Activated CD4-positive, alpha-beta T cell treated with anti-CD3 and anti-CD28 coated beads for 36 hours (primary cell): ENCODE data around the gene ADSS2. TPM values are rescaled to one million over a fixed set of nuclear protein-coding genes. Genes with fewer than 3 reads are reported as not detected.

ENCODE experiments used
- ATAC-seq: fragments of 200-7000 bp; cut with Tn5 transposase; one replicate; pipeline ENCODE4 v1.10.0; 2021; ENCODE audit warnings: mild to moderate bottlenecking, moderate library complexity
- CTCF ChIA-PET: fragments of 350-600 bp; sonication (Branson Sonifier 250); formaldehyde crosslinking; loops from one replicate; lab custom pipeline; 2021; ENCODE audit warnings: antibody characterized with exemption; lab: Charles Lee
- POLR2A ChIA-PET: fragments of 350-600 bp; sonication (Branson Sonifier 250); formaldehyde crosslinking; loops from one replicate; lab custom pipeline; 2021; ENCODE audit warnings: antibody characterized with exemption, inconsistent platforms; lab: Charles Lee
- DNase-seq: peaks from one replicate; pipeline ENCODE4 v3.0.0-alpha.2; 2020
- H3K27ac Mint-ChIP-seq: one replicate; pipeline ENCODE4 v1.8.0; 2021; ENCODE audit warnings: mixed read lengths
- H3K27me3 Mint-ChIP-seq: one replicate; pipeline ENCODE4 v1.8.0; 2021; ENCODE audit warnings: mixed read lengths
- H3K36me3 Mint-ChIP-seq: one replicate; pipeline ENCODE4 v1.8.0; 2021; ENCODE audit warnings: low read depth, mixed read lengths
- H3K4me1 Mint-ChIP-seq: one replicate; pipeline ENCODE4 v1.8.0; 2021; ENCODE audit warnings: mixed read lengths
- H3K4me3 Mint-ChIP-seq: one replicate; pipeline ENCODE4 v1.8.0; 2021; ENCODE audit warnings: mild to moderate bottlenecking, moderate library complexity, mixed read lengths
- H3K9me3 Mint-ChIP-seq: one replicate; pipeline ENCODE4 v1.8.0; 2021; ENCODE audit warnings: low read depth, mixed read lengths
- intact Hi-C, 2 experiments: fragments of 100-400 bp; cut with DNase I in 1 of 2; cut with micrococcal nuclease in 1 of 2; formaldehyde crosslinking; loops; one replicate each; pipeline versions ENCODE4 v1.14.2 to v1.15.1; 2022 to 2024; cut with DNase I, micrococcal nuclease
- total RNA-seq, 2 experiments: library from RNA; stranded (reverse); gene quantifications; one replicate each; pipeline ENCODE4 v1.2.3, GENCODE V29; 2021

Gene ADSS2
- total RNA-seq, 2 experiments from 2014 or later, result 43.6 to 52.8 TPM

DNA sequence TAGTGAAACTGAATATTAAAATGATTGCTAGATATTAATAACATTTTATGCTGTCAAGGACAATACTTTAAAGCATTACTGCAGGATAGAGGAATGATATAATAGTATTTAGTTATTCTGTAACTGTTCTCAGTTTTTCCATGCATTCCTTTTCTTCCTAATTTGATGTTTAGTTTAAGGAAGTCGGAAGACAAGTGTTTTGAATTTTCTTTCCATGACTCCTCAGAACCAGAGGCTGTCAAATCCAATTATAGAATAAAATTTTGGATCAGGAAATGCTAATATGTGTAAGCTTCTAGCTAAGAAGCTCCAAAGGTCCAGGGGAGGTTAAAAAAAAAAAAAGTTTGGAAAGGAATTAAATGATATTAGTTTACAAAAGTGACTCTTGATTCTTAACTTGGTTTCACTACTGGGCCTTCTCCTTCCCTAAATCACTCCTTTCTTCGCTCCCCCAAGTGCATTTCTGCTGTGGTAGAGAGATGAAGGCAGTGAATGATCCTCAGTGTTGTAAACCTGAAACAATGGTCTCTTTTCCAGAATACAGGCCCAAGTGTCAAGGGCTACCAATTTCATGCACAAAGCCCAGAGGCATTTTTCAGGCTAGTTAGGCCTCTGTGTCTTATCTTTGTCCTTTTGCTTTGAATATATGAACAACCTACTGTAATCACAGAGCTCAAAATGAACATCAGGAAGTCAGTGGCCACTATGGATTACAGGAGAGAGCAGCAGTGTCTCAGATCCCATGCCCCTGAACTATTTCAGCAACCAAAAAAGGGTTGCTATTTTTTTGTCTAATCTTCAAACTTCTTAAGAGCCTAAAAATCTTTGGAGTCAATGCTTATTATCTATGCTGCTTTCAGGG lies 6.2 kb downstream of the ADSS2 start:
- intact Hi-C loops, result no loop called here
- Mint-ChIP-seq H3K36me3 (peaks cover 40% of the 10 kb centered on the region), H3K9me3 (no peaks in the 10 kb centered on the region), H3K4me3 (no peak overlapping the region), H3K27me3 (no peaks in the 10 kb centered on the region), H3K4me1 (peaks cover 65% of the 10 kb centered on the region), H3K27ac (peak overlapping the region; percentile 60)
- CTCF ChIA-PET, result no interaction called here
- DNase-seq, result no peak
- POLR2A ChIA-PET, result no interaction called here
- no peak for ATAC-seq

DNA sequence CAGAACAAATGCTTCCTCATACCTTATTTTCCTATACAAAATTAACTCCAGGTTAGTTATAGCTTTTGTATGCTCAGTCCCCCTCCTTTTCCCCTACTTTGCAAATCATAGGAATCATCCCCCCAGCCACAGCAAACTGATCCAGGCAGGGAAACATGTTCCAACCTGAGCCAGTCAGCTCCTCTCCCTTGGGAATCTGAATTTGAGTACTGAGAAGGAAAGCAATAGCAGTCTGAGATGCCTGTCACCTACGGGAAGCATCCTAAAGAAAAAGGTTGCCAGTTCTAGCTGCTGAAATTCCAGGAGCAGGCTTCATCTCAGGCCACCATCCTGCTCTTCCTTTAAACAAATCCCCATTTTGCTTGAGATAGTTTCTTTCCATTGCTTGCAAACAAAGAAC lies 6.9 kb downstream of the ADSS2 start:
- peaks cover 63% of the 10 kb centered on the region for H3K4me1 Mint-ChIP-seq
- H3K4me3 Mint-ChIP-seq, result no peak overlapping the region
- intact Hi-C loops, result no loop called here
- H3K9me3 Mint-ChIP-seq, result no peaks in the 10 kb centered on the region
- H3K27ac Mint-ChIP-seq, result no peak overlapping the region
- DNase-seq (no peak), ATAC-seq (no peak)
- no peaks in the 10 kb centered on the region for H3K27me3 Mint-ChIP-seq
- H3K36me3 Mint-ChIP-seq, result peaks cover 33% of the 10 kb centered on the region
- ChIA-PET POLR2A (no interaction called here), CTCF (no interaction called here)

DNA sequence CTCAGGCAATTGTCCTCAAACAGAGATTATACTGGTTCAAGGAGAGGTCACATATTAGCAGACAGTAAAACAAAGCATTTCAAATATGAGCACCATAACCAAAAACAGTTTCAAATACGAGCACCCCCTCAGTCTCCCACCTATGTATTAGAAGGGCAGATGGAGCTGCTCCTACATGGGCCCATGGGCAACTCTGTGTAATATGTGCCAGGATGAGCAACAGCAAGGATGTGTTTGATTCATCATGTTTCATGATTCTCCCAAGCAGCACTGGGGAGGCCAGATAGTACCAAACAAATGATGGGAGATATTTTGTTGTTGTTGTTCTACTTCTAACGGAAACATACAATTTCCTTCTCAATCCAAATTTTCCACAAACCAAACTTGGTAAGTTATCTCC lies 8.9 kb downstream of the ADSS2 start:
- no peak overlapping the region for H3K4me3 Mint-ChIP-seq
- ChIA-PET POLR2A (no interaction called here), CTCF (interaction anchor here (1.5 kb wide), 1 partner anchor 28 kb away, joined by 4 read pairs; no protein-coding TSS in a partner anchor)
- no peak overlapping the region for H3K27ac Mint-ChIP-seq
- peaks cover 24% of the 10 kb centered on the region for H3K36me3 Mint-ChIP-seq
- H3K9me3 Mint-ChIP-seq, result no peaks in the 10 kb centered on the region
- DNase-seq, result no peak
- intact Hi-C loops, result no loop called here
- no peak for ATAC-seq
- peaks cover 62% of the 10 kb centered on the region for H3K4me1 Mint-ChIP-seq
- no peaks in the 10 kb centered on the region for H3K27me3 Mint-ChIP-seq

DNA sequence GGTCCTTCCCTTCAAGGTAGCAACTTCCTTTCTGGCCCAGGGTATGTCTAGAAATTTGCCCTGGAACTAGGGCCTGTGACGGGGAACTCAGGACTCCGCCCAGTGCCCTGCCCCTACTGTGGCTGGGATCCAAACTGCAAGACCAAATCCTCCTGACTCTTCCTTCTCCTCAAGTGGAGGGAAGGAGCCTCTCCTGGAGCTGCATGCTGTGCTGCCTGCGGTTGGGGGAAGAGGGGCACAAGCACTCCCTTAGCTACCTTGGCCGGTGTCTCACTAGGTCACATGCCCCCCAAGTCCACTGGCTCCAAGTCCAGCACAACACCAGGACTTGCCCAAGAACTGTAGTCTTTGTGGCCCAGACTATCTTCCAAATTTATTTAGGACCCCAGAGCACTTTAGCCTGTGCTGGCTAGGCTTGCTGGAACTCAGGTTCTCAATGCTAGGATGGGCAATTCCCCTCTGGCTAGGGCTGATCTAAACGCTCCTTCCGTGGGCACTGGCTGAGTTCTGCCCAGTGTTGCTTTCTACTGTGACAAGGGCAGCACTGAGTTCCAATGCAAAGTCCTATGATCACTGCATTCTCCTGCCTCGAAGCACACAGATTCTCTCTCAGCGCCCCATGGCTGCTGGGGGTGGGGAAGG lies 12.2 kb downstream of the ADSS2 start:
- intact Hi-C loops, result no loop called here
- DNase-seq (no peak), ATAC-seq (no peak)
- POLR2A ChIA-PET, result no interaction called here
- Mint-ChIP-seq H3K36me3 (peaks cover 23% of the 10 kb centered on the region), H3K27me3 (no peaks in the 10 kb centered on the region), H3K27ac (no peak overlapping the region), H3K4me3 (no peak overlapping the region), H3K4me1 (peaks cover 59% of the 10 kb centered on the region), H3K9me3 (no peaks in the 10 kb centered on the region)
- CTCF ChIA-PET, result no interaction called here

DNA sequence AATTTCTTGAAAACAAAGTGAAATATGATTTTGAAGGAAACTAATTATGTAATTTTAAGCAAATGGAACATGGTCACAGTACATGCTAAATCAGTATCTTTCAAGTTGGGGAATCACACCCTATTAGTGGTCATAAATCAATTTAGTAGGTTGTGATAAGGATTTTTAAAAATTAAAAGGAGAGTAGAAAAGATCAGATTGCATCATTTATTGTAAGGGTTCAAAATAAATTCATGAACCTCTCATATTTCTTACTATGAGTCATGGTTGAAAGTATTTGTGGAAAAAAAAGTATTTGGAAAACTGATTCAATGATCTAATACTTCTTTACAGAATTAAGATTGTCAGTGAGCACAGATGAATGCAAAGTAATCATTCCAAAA lies 14.6 kb downstream of the ADSS2 start:
- Mint-ChIP-seq H3K27ac (peak overlapping the region; percentile 19), H3K4me1 (peaks cover 47% of the 10 kb centered on the region), H3K27me3 (no peaks in the 10 kb centered on the region), H3K9me3 (no peaks in the 10 kb centered on the region), H3K36me3 (peaks cover 25% of the 10 kb centered on the region), H3K4me3 (no peak overlapping the region)
- intact Hi-C loops, result loop anchor here (1.0 to 2.0 kb wide), 2 partner anchors 13 to 14 kb away; partner anchors contain the start of gene ADSS2 (in 1 of the 2)
- DNase-seq (no peak), ATAC-seq (no peak)
- ChIA-PET POLR2A (no interaction called here), CTCF (interaction anchor here (0.7 kb wide), 1 partner anchor 111 kb away, joined by 3 read pairs; no protein-coding TSS in a partner anchor)

DNA sequence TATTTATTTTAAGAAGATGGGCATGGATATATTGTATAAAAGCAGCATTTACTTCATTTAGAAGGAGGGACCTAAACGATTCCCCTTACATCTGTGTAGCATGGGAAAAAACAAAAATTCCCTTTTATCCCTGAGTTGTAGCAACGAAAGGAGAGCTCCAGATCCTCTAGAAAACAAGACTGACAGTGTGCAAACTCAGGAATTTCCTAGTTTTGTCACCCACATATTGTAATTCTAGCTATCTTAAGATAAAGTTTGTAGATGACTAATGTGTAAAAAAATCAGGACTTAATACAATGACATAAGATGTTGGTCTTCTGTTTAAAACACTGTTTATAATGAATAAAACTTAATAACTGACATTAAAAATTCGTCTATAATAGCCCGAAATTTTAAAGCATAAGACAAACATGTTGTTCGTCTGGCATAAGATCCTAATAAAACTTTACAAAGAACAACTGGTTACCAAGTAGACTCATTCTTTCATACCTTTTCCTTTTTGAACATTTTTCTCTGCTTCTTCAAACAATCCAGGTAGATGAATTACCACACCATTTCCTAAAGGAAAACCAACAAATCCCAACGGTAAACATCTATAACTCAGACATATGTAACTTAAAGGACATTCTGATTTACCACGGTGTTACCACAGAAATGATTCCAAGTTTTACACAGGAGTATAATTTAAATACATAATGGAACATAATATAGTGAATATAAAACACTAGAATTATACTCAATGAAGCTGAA lies 15.2 kb downstream of the ADSS2 start:
- ChIA-PET CTCF (interaction anchor here (0.7 kb wide), 1 partner anchor 110 kb away, joined by 3 read pairs; no protein-coding TSS in a partner anchor), POLR2A (no interaction called here)
- ATAC-seq (no peak), DNase-seq (no peak)
- Mint-ChIP-seq H3K4me1 (peaks cover 47% of the 10 kb centered on the region), H3K4me3 (no peak overlapping the region), H3K9me3 (no peaks in the 10 kb centered on the region), H3K27ac (peak overlapping the region; percentile 96), H3K36me3 (peaks cover 29% of the 10 kb centered on the region), H3K27me3 (no peaks in the 10 kb centered on the region)
- intact Hi-C loops, result loop anchor here (1.0 to 2.0 kb wide), 2 partner anchors 14 kb away; partner anchors contain the start of gene ADSS2 (in 1 of the 2)

DNA sequence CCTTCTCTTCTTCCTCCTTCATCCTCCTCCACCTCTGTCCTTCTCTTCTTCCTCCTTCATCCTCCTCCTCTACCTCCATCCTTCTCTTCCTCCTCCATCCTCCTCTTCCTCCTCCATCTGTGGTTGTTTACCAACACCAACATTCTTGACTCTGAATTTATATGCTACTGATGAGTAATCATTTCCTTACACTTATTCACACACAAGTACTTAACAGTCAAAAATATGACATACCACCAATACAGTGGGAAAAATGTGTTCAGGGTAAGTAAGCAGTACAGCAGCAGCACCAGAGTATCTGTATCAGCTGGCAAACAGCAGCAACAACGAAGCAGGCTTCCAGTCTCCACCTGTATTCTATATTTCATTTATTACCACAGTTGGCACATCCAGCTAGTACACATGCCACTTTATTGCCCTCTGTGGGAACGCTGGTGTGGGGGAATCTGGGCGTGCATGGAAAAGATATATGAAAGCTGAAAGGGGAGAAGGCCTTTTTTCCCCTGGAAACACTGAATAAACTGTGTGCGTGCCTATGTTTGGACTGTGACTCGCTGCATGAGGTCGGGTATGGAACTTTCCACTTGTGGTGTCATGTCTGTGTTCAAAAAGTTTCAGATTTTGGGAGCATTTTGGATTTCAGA lies 16.0 kb downstream of the ADSS2 start:
- intact Hi-C loops, result loop anchor here in 1 of 2 experiments (2.0 kb wide), 1 partner anchor 15 kb away; the partner anchor contains the start of gene ADSS2
- H3K27me3 Mint-ChIP-seq, result no peaks in the 10 kb centered on the region
- H3K36me3 Mint-ChIP-seq, result peaks cover 29% of the 10 kb centered on the region
- H3K9me3 Mint-ChIP-seq, result no peaks in the 10 kb centered on the region
- H3K27ac Mint-ChIP-seq, result peak overlapping the region; percentile 96
- DNase-seq, result peak; percentile 60
- H3K4me1 Mint-ChIP-seq, result peaks cover 47% of the 10 kb centered on the region
- peak; percentile 90 for ATAC-seq
- POLR2A ChIA-PET, result no interaction called here
- H3K4me3 Mint-ChIP-seq, result peak overlapping the region; percentile 10
- CTCF ChIA-PET, result no interaction called here

DNA sequence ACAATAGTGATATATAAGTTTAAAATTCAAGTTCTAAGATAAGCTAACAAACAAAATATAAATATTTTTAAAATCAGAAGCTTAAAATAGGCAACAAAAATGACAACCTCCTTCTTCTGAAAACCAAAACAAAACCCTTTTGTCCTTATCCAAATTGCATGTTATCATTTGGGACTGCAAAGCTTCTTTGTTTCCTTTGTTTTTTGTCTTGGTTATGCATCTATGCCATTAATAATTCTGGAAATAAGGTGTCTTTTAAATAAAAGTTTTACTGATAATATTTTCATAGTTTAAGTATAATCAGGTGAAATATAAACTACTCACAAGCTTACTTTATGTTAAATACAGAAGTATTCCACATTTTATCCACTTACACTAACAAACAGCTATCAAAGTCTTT lies 20.5 kb downstream of the ADSS2 start:
- Mint-ChIP-seq H3K36me3 (peaks cover 38% of the 10 kb centered on the region), H3K27ac (no peak overlapping the region), H3K4me3 (no peak overlapping the region), H3K27me3 (no peaks in the 10 kb centered on the region), H3K4me1 (peaks cover 19% of the 10 kb centered on the region), H3K9me3 (no peaks in the 10 kb centered on the region)
- DNase-seq (no peak), ATAC-seq (no peak)
- ChIA-PET CTCF (no interaction called here), POLR2A (interaction anchor here (0.6 kb wide), 1 partner anchor 13 kb away, joined by 5 read pairs; no protein-coding TSS in a partner anchor)
- intact Hi-C loops, result no loop called here

DNA sequence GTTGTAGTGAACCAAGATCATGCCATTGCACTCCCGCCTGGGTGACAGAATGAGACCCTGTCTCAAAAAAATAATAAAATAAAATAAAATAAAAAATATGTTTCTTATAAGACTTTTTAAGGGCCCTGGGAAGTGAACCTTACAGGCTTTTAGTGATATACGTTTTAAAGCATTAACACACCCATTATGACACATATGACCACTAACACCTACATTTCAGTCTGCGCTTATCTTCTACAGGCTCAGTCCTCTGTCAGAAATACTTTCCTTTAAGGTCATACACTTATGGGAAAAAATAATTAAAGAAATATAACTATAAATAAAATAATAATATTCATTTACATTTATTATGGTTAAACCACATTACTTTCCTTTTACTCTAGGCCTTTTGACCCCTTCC lies 21.9 kb downstream of the ADSS2 start:
- no peak for DNase-seq
- intact Hi-C loops, result no loop called here
- ChIA-PET CTCF (interaction anchor here (0.6 kb wide), 1 partner anchor 125 kb away, joined by 3 read pairs; no protein-coding TSS in a partner anchor), POLR2A (no interaction called here)
- ATAC-seq, result no peak
- peaks cover 11% of the 10 kb centered on the region for H3K4me1 Mint-ChIP-seq
- peaks cover 34% of the 10 kb centered on the region for H3K36me3 Mint-ChIP-seq
- no peaks in the 10 kb centered on the region for H3K9me3 Mint-ChIP-seq
- H3K27ac Mint-ChIP-seq, result no peak overlapping the region
- H3K27me3 Mint-ChIP-seq, result no peaks in the 10 kb centered on the region
- H3K4me3 Mint-ChIP-seq, result no peak overlapping the region

DNA sequence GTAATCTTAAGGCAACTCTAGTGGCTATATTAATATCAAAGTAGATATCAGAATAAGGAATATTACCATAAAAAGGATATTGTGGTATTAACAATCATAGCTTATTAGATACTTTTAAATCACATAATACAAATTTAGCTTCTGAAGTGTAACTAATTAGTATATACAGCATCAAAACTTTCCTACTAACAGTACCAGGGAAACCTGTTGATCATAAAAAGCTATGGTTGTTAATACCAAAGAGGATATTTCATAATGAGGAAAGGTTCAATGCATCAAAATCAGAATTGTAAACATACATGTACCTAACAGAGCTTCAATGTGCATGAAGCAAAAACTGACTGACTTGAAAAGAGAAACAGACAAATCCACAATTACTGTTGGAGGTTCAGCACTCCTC lies 24.1 kb downstream of the ADSS2 start:
- H3K9me3 Mint-ChIP-seq, result no peaks in the 10 kb centered on the region
- ChIA-PET POLR2A (no interaction called here), CTCF (interaction anchor here (0.7 to 0.8 kb wide), 2 partner anchors 9 to 615 kb away, joined by 3 read pairs; no protein-coding TSS in a partner anchor)
- DNase-seq (no peak), ATAC-seq (no peak)
- peaks cover 38% of the 10 kb centered on the region for H3K36me3 Mint-ChIP-seq
- H3K27me3 Mint-ChIP-seq, result no peaks in the 10 kb centered on the region
- intact Hi-C loops, result no loop called here
- no peak overlapping the region for H3K27ac Mint-ChIP-seq
- H3K4me3 Mint-ChIP-seq, result no peak overlapping the region
- peaks cover 8% of the 10 kb centered on the region for H3K4me1 Mint-ChIP-seq
